H9 (cell line): Measurements from ENCODE around the gene GPR176. TPM values are rescaled to one million over a fixed set of nuclear protein-coding genes. Genes with fewer than 3 reads are reported as not detected.

Source experiments
- DNase-seq: peaks from one replicate; pipeline ENCODE4 v3.0.0-alpha.2; 2017
- H2AFZ ChIP-seq: one replicate; pipeline ENCODE4 v1.6.1; 2013; ENCODE audit warnings: mild to moderate bottlenecking, low read length, control low read depth, moderate library complexity
- H2AK5ac ChIP-seq: 2 replicates; pipeline ENCODE4 v1.6.1; 2013; ENCODE audit warnings: low read length, control low read depth, mixed read lengths; ENCODE audit not compliant: insufficient read length
- H2BK120ac ChIP-seq: one replicate; pipeline ENCODE4 v1.6.1; 2013; ENCODE audit warnings: low read depth, mild to moderate bottlenecking, low read length, control low read depth, inconsistent platforms; ENCODE audit not compliant: poor library complexity, severe bottlenecking
- H2BK12ac ChIP-seq: 2 replicates; pipeline ENCODE4 v1.6.1; 2013; ENCODE audit warnings: low read length, control low read depth, mixed read lengths, low read depth; ENCODE audit not compliant: insufficient read length
- H2BK15ac ChIP-seq: 2 replicates; pipeline ENCODE4 v1.6.1; 2013; ENCODE audit warnings: low read depth, low read length, control low read depth
- H2BK20ac ChIP-seq: one replicate; pipeline ENCODE4 v1.6.1; 2013; ENCODE audit warnings: low read depth, mild to moderate bottlenecking, low read length, control low read depth, inconsistent platforms; ENCODE audit not compliant: poor library complexity, severe bottlenecking
- H2BK5ac ChIP-seq: 2 replicates; pipeline ENCODE4 v1.6.1; 2013; ENCODE audit warnings: low read length, control low read depth, mixed read lengths; ENCODE audit not compliant: insufficient read length
- H3K14ac ChIP-seq: 2 replicates; pipeline ENCODE4 v1.6.1; 2013; ENCODE audit warnings: low read length, control low read depth; ENCODE audit not compliant: insufficient read depth
- H3K18ac ChIP-seq: 2 replicates; pipeline ENCODE4 v1.6.1; 2013; ENCODE audit warnings: low read depth, mild to moderate bottlenecking, mixed read lengths, low read length, control low read depth; ENCODE audit not compliant: insufficient read length
- H3K23ac ChIP-seq: 2 replicates; pipeline ENCODE4 v1.6.1; 2013; ENCODE audit warnings: low read length, control low read depth, mixed read lengths, low read depth; ENCODE audit not compliant: insufficient read length
- H3K23me2 ChIP-seq: 2 replicates; pipeline ENCODE4 v1.6.1; 2013; ENCODE audit warnings: low read depth, mild to moderate bottlenecking, mixed read lengths, low read length, control low read depth; ENCODE audit not compliant: insufficient read length, poor library complexity, severe bottlenecking
- H3K27ac ChIP-seq: 2 replicates; pipeline ENCODE4 v1.5.1; 2013; ENCODE audit warnings: low read length, control low read depth, mixed read lengths, low read depth; ENCODE audit not compliant: insufficient read length
- H3K27me3 ChIP-seq: 2 replicates; pipeline ENCODE4 v1.6.1; 2013; ENCODE audit warnings: low read length, control low read depth, inconsistent platforms; ENCODE audit not compliant: insufficient read depth
- H3K4ac ChIP-seq: 2 replicates; pipeline ENCODE4 v1.6.1; 2013; ENCODE audit warnings: low read depth, mild to moderate bottlenecking, control low read depth, inconsistent platforms, low read length, moderate library complexity
- H3K4me1 ChIP-seq: 2 replicates; pipeline ENCODE4 v1.6.1; 2013; ENCODE audit warnings: low read length, control low read depth, inconsistent platforms; ENCODE audit not compliant: insufficient read depth
- H3K4me2 ChIP-seq: 2 replicates; pipeline ENCODE4 v1.6.1; 2013; ENCODE audit warnings: low read length, control low read depth, mixed read lengths; ENCODE audit not compliant: insufficient read length, insufficient read depth
- H3K56ac ChIP-seq: 2 replicates; pipeline ENCODE4 v1.6.1; 2013; ENCODE audit warnings: low read depth, mild to moderate bottlenecking, mixed read lengths, low read length, control low read depth; ENCODE audit not compliant: insufficient read length
- H3K79me1 ChIP-seq: 2 replicates; pipeline ENCODE4 v1.6.1; 2013; ENCODE audit warnings: low read depth, mild to moderate bottlenecking, moderate library complexity, low read length, control low read depth, inconsistent platforms; ENCODE audit not compliant: insufficient read depth, poor library complexity, severe bottlenecking
- H3K79me2 ChIP-seq: 2 replicates; pipeline ENCODE4 v1.6.1; 2013; ENCODE audit warnings: low read length, control low read depth, inconsistent platforms; ENCODE audit not compliant: insufficient read depth
- H3K9ac ChIP-seq: 2 replicates; pipeline ENCODE4 v1.6.1; 2013; ENCODE audit warnings: low read length, control low read depth, mixed read lengths; ENCODE audit not compliant: insufficient read length; ENCODE audit errors: extremely low read depth
- H3K9me3 ChIP-seq: one replicate; pipeline ENCODE4 v1.6.1; 2013; ENCODE audit warnings: low read depth, low read length, inconsistent platforms; ENCODE audit not compliant: control insufficient read depth
- H3T11ph ChIP-seq: one replicate; pipeline ENCODE4 v1.6.1; 2013; ENCODE audit warnings: mild to moderate bottlenecking, low read length, control low read depth, inconsistent platforms
- H4K20me1 ChIP-seq: one replicate; pipeline ENCODE4 v1.6.1; 2013; ENCODE audit not compliant: control insufficient read depth, insufficient read length, insufficient read depth
- H4K5ac ChIP-seq: 2 replicates; pipeline ENCODE4 v1.6.1; 2013; ENCODE audit warnings: low read depth, mild to moderate bottlenecking, mixed read lengths, low read length, control low read depth; ENCODE audit not compliant: insufficient read length
- H4K8ac ChIP-seq: replicated peaks from 2 replicates; pipeline ENCODE4 v1.6.1; 2013; ENCODE audit warnings: low read length, control low read depth, mixed read lengths, low read depth; ENCODE audit not compliant: insufficient read length
- H4K91ac ChIP-seq: 2 replicates; pipeline ENCODE4 v1.6.1; 2013; ENCODE audit warnings: low read depth, mild to moderate bottlenecking, moderate library complexity, mixed read lengths, low read length, control low read depth; ENCODE audit not compliant: insufficient read length
- H3K27ac Mint-ChIP-seq, 3 experiments: 2 replicates in 2 of 3; 3 replicates in 1 of 3; pipeline ENCODE4 v1.8.0; 2020 to 2021; ENCODE audit warnings: mixed read lengths in 3 of 3, mild to moderate bottlenecking in 1 of 3, moderate library complexity in 1 of 3
- H3K27me3 Mint-ChIP-seq: 2 replicates; pipeline ENCODE4 v1.8.0; 2021; ENCODE audit warnings: low read depth, mild to moderate bottlenecking, moderate library complexity, mixed read lengths
- H3K36me3 Mint-ChIP-seq, 3 experiments: 2 replicates in 2 of 3; 3 replicates in 1 of 3; pipeline ENCODE4 v1.8.0; 2020 to 2021; ENCODE audit warnings: low read depth in 3 of 3, mixed read lengths in 3 of 3; ENCODE audit not compliant: insufficient read depth in 1 of 3
- H3K4me1 Mint-ChIP-seq, 2 experiments: 2 replicates each; pipeline ENCODE4 v1.8.0; 2020; ENCODE audit warnings: mixed read lengths in 2 of 2
- H3K4me3 Mint-ChIP-seq, 2 experiments: 2 replicates in 1 of 2; 3 replicates in 1 of 2; pipeline ENCODE4 v1.8.0; 2020 to 2021; ENCODE audit warnings: mild to moderate bottlenecking in 2 of 2, mixed read lengths in 2 of 2, moderate library complexity in 1 of 2
- H3K9me3 Mint-ChIP-seq, 2 experiments: 2 replicates in 1 of 2; 3 replicates in 1 of 2; pipeline ENCODE4 v1.8.0; 2020; ENCODE audit warnings: mild to moderate bottlenecking in 2 of 2, mixed read lengths in 2 of 2, moderate library complexity in 1 of 2
- CTCF ChIP-seq: fragments of 200-600 bp; sonication (generic); conservative IDR thresholded peaks from 3 replicates; pipeline ENCODE4 v1.8.0; 2021; ENCODE audit warnings: antibody characterized with exemption, mild to moderate bottlenecking
- WGBS: extraction: QIAGEN DNeasy Blood & Tissue Kit; methylation state at CpG from one replicate; pipeline ENCODE4 v1.1.7; 2013; ENCODE audit warnings: missing lambda C conversion rate, low lambda C conversion rate, mixed read lengths; ENCODE audit not compliant: insufficient read length; ENCODE audit errors: extremely low coverage; 5-methylcytosine and 5-hydroxymethylcytosine counted together
- total RNA-seq: library from RNA; stranded (reverse); gene quantifications from 2 replicates; pipeline ENCODE4 v1.2.1, GENCODE V29; 2021

Gene GPR176
- total RNA-seq, 1 experiment from 2014 or later = 132 TPM

GRCh38 chr15:39944726-39945125 lies 24.7 kb upstream of the GPR176 start:
- no peak overlapping the region for H3K18ac ChIP-seq

More at GRCh38 chr15:39944726-39945125, 24.7 kb upstream of the GPR176 start:
- Histone ChIP-seq H3K14ac (no peak overlapping the region), H2AFZ (no peak overlapping the region), H3K27me3 (no peaks in the 10 kb centered on the region), H3K27ac (no peak overlapping the region), H2AK5ac (no peak overlapping the region), H3K9ac (no peak overlapping the region), H3K23me2 (no peaks in the 10 kb centered on the region), H3K56ac (no peak overlapping the region), H4K5ac (no peak overlapping the region), H4K8ac (no peak overlapping the region), H3K4me1 (peaks cover 3% of the 10 kb centered on the region; the same call in 1 of the 2 replicates), H3K23ac (no peak overlapping the region), H4K20me1 (no peaks in the 10 kb centered on the region), H2BK20ac (no peak overlapping the region), H3K79me1 (no peaks in the 10 kb centered on the region), H3K9me3 (no peaks in the 10 kb centered on the region), H2BK12ac (no peak overlapping the region), H4K91ac (no peak overlapping the region), H3K4ac (no peak overlapping the region), H3K79me2 (no peaks in the 10 kb centered on the region), H2BK5ac (no peak overlapping the region), H2BK120ac (no peak overlapping the region), H3K4me2 (no peak overlapping the region), H2BK15ac (no peak overlapping the region), H3T11ph (no peak overlapping the region)
- DNase-seq = no peak
- Mint-ChIP-seq H3K27ac (no peak overlapping the region), H3K27me3 (no peaks in the 10 kb centered on the region), H3K4me3 (no peak overlapping the region), H3K4me1 (peaks cover 0 to 5% of the 10 kb centered on the region in 2 experiments; a peak in 1 of 4 replicates), H3K36me3 (peaks cover 51 to 69% (median 67%) of the 10 kb centered on the region in 3 experiments), H3K9me3 (no peaks in the 10 kb centered on the region)
- no peak for TF ChIP-seq CTCF
- WGBS = no CpG with 5 or more reads among the region's 4 CpGs
